Activated CD4-positive, CD25-positive, alpha-beta regulatory T cell treated with anti-CD3 and anti-CD28 coated beads, Interleukin-2, amount 50 U/mL, for 24 hours (primary cell): ENCODE measurements around the gene SMCO4.
"Not testable (repeated sequence)": the region's sequence is repeated elsewhere in the genome, so short reads cannot be mapped to it uniquely, and the experiment has no call there.

ENCODE experiments used
- ATAC-seq, 2 donors: fragments of 150-1000 bp; cut with Tn5 transposase; one replicate each; pipeline ENCODE4 v1.10.0; 2021; ENCODE audit warnings: mild to moderate bottlenecking in 1 of 2, moderate library complexity in 1 of 2

SMCO4 gene, protein sequence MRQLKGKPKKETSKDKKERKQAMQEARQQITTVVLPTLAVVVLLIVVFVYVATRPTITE

GRCh38 chr11:93543292-93543977, at the start of gene SMCO4:
TSS of gene SMCO4 (minus strand) at chr11:93543391. CDS start at chr11:93479189, 64,202 bp downstream.
- ATAC-seq: peak; percentile 71 to 72

- peak; percentile 46 to 55 for ATAC-seq
These were observed 48.2 kb upstream of the SMCO4 start for GRCh38 chr11:93591247-93591898.

- no peak for ATAC-seq
These were observed 46.2 kb upstream of the SMCO4 start for GRCh38 chr11:93589347-93589746.

- ATAC-seq: no peak
These were observed 44.8 kb upstream of the SMCO4 start for GRCh38 chr11:93587858-93588581.

DNA sequence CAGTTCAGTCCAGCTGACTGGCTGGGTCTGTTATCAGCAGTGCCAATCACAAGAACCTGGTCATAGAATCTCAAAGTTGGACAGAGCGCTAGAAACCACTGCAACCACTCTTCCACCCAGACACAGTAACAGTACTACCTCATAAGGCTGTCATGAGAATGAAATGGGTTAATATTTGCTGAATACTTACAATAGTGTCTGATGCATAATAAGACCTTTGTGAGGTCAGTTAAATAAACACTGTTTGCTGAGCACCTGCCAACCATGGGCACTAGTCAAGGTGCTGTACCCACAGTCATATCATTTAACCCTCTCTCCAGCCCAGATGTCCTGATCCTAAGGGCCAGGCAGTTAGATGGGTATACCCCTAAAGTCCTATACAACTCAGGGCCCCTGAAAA, 44.2 kb upstream of the SMCO4 start:
- ATAC-seq: not testable (repeated sequence)

- no peak for ATAC-seq
These were observed 42.6 kb upstream of the SMCO4 start for GRCh38 chr11:93585758-93586157.

DNA sequence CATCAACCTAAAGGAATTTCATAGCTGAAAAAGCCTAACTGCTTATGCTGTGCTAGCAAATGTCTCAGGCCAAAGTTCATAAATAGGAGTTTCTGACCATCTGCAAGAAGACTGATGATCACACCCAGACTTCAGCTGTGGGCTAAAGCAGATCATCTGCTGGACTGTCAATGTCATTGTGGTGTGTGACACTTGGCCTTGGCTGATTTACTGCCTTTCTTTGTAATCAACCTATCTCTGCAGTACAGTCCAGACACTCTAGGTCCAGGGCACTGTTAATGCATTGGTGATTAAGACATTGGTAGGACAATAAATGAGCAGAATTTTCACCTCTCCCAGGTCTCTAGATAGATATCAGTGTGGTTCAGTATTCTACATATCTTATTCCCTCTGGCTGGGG, 40.3 kb upstream of the SMCO4 start:
- ATAC-seq: no peak

DNA sequence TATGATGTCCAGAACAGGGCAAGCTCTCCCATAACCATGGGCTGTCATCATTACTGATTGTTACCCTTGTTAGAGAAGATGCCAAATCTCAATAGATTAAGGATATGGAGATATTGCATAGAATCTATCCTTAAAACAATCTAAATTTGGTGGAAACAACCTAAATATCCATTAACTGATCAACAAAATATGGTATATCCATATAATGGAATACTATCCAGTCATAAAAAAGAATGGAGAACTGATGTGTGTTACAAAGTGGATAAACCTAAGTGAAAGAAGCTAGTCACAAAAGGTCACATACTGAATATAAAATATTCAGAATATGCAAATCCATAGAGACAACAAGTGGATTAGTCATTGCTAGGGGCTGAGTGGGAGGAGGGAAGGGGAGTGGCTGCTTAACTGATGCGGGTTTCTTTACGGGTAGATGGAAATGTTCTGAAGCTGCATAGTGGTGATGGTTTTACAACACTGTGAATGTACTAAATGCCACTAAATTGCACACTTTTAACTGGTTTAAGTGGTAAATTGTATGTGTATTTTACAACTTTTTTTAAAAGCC, 36.1 kb upstream of the SMCO4 start:
- ATAC-seq: peak in 1 of 2 donors; percentile 38

DNA sequence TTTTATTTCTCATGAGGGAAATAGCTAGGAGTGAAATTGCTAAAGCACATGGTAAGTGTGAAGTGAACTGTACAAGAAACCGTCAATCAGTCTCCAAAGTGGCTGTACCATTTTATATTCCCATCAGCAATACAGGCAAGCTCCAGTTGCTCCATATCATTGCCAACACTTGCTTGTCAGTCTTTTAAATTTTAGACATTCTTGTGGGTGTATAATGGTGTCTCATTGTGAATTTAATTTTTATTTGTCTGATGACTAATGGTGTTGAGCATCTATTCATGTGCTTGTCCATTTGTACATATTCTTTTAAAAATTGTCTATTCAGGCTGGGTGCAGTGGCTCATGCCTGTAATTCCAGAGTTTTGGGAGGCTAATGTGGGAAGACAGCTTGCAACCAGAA, 34.1 kb upstream of the SMCO4 start:
- no peak for ATAC-seq

- ATAC-seq: not testable (repeated sequence)
These were observed 33.7 kb upstream of the SMCO4 start for GRCh38 chr11:93576870-93577269.

GRCh38 chr11:93574638-93575220, 31.5 kb upstream of the SMCO4 start:
- ATAC-seq: no peak

- ATAC-seq: no peak
These were observed 30.0 kb upstream of the SMCO4 start for GRCh38 chr11:93573184-93573583.

DNA sequence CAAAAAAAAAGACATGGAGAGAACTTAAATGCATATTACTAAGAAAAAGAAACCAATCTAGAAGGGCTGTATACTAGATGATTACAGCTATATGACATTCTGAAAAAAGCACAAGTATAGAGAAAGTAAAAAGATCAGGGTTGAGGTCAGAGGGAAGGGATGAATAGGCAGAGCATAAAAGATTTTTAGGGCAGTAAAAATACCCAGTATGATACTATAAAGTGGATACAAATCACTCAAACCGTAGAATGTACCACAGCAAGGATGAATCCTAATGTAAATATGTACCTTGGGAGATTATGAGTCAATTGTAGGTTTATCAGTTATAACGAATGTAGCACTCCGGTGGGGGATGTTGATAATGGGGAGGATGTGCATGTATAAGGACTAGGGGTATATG, 29.4 kb upstream of the SMCO4 start:
- no peak for ATAC-seq

GRCh38 chr11:93572171-93572570, 29.0 kb upstream of the SMCO4 start:
- ATAC-seq: no peak

DNA sequence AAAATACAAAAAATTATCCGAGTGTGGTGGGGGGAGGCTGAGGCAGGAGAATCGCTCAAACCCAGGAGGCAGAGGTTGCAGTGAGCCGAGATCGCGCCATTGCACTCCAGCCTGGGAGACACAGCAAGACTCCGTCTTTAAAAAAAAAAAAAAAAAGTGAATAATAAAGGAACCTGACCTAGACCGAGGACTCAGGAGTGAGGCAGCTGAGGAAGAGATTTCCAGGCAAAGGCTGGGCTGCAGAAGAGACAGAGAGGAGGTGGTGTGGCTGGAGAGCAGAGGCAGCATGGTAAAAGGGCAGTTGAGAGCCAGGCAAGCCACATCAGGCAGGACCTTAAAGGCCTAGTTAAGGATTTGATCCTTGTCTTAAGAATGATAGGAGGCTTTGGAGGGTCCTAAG, 28.4 kb upstream of the SMCO4 start:
- no peak for ATAC-seq

GRCh38 chr11:93570759-93571413, 27.7 kb upstream of the SMCO4 start:
- ATAC-seq: no peak

DNA sequence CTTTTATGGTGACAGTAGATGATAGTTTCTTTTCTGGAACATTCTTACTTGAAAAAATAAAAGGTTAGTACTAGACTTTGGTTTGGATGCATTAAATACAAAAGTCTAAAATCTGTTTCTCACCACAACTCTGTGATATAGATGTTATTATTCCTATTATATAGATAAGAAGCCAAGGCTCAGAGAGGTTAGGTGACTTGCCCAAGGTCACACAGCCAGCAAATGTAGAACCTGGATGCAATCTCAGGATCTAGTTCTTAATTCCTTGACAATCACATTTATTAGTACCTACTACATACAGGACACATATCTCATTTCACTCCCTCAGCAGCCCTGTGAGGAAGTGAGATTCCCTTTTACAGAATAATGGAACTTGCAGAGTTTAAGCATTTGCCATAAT, 26.3 kb upstream of the SMCO4 start:
- no peak for ATAC-seq

DNA sequence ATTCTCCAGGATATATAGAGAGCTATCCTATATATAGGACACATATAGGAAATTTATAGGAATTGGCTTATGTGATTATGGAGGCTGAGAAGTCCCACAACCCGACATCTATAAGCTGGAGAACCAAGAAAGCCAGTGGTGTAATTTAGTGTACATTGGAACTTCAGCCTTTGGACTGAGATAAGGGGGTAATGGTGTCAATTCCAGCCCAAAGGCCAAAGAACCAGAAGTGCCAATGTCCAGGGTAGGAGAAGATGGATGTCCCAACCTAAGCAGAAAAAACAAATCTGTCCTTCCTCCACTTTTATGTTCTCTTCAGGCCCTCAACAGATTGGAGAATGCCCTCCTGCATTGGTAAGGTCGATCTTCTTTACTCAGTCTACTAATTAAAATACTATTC, 25.5 kb upstream of the SMCO4 start:
- no peak for ATAC-seq

DNA sequence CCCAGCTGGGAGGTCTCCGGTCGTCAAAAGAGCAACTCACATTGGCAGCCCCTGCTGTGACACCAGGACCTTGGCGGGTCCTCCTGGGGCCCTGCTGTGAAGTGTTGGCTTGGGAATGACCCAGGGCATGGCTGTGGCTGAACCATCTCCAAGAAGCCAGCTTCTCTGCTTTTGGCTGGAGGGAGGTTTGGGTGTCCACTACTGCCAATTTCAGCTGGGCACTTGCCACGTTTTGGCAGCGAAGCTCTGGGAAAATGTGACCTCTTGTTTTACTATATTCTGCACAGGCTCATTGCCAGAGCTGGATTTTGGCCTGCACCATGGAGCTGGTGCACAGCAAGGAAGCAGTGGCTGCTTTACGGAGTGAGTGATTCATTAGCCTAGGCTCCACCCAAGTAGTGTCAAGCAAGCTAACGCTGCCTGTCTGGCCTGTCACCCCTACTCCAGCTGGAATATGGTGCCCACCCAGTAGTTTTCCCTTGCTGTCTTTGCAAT, 24.3 kb upstream of the SMCO4 start:
- ATAC-seq: no peak

DNA sequence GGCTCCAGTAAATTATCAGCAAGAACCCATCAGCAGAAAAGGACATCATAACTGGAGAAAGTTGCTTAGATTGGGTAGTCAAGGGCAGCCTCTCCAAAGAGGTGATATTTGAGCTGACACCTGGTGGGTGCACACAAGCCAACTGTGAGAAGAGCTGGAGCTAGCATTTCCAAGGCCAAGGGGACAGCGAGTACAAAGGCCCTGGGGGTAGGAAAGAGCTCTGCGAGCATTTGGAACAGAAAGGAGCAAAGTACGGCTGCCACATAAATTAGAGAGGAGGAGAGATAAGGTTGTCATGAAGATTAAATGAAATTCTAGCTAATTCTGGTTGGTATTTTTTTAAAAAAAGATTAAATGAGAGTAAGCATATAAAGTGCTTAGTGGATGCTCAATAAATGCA, 21.7 kb upstream of the SMCO4 start:
- no peak for ATAC-seq

- ATAC-seq: no peak
These were observed 20.7 kb upstream of the SMCO4 start for GRCh38 chr11:93563857-93564256.

GRCh38 chr11:93560199-93560932, 17.2 kb upstream of the SMCO4 start:
- no peak for ATAC-seq
